ENCODE measurements around the gene RETNLB.

DNA sequence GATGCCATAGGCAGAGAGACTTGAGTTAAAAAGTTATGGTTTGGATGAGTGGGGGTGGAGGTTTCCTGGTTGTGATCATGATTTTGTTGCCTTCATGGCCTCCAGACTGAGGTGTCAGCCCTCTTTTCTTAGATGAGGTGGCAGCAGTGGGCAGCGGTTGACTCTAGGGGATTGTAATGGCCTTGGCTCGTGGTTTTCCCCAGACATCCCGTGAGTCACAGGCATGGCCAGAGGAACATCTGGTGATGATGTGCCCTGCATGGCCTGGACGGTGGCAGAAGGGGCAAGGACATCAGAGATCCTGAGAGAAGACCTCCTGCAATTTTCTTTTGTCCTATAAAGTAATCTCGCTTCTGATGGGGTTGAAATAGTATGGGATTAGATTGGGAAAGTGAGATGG, 12.4 kb downstream of the RETNLB start:
- TF ChIP-seq, protein P1, sequence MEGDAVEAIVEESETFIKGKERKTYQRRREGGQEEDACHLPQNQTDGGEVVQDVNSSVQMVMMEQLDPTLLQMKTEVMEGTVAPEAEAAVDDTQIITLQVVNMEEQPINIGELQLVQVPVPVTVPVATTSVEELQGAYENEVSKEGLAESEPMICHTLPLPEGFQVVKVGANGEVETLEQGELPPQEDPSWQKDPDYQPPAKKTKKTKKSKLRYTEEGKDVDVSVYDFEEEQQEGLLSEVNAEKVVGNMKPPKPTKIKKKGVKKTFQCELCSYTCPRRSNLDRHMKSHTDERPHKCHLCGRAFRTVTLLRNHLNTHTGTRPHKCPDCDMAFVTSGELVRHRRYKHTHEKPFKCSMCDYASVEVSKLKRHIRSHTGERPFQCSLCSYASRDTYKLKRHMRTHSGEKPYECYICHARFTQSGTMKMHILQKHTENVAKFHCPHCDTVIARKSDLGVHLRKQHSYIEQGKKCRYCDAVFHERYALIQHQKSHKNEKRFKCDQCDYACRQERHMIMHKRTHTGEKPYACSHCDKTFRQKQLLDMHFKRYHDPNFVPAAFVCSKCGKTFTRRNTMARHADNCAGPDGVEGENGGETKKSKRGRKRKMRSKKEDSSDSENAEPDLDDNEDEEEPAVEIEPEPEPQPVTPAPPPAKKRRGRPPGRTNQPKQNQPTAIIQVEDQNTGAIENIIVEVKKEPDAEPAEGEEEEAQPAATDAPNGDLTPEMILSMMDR (IDR thresholded peaks at IDR 0.05; ENCODE audit: low read depth, low read length), result no peak
- TF ChIP-seq POLR2A (IDR thresholded peaks at IDR 0.05; ENCODE audit: extremely low read depth, insufficient read length) (no peak), MYC (IDR thresholded peaks at IDR 0.05; ENCODE audit: low read depth, low read length) (no peak)

Measured in NB4 (cell line).